GM12878 (cell line): ENCODE measurements around the gene ARHGDIA. TPM values are rescaled to one million over a fixed set of nuclear protein-coding genes. Genes with fewer than 3 reads are reported as not detected.

Experiments
- ATAC-seq: fragments of 200-7000 bp; cut with Tn5 transposase; 3 replicates; pipeline ENCODE4 v1.9.1; 2020; ENCODE audit warnings: mild to moderate bottlenecking, moderate library complexity
- BruUV-seq: library from RNA; stranded (reverse); fragments of 400-500 nt; replicated peaks from 2 replicates; lab custom pipeline; 2021; lab: Mats Ljungman, UMichigan
- CTCF ChIA-PET: fragments of 300-600 bp; sonication (Branson Sonifier 250); formaldehyde crosslinking; extraction: SDS; loops from one replicate; lab custom pipeline; 2021; ENCODE audit warnings: inconsistent platforms; lab: Yijun Ruan, JAX
- POLR2A ChIA-PET: fragments of 350-600 bp; formaldehyde crosslinking; extraction: SDS; loops from one replicate; lab custom pipeline; 2021; ENCODE audit warnings: inconsistent platforms; lab: Charles Lee
- RAD21 ChIA-PET: fragments of 300-600 bp; sonication (Branson Sonifier 250); formaldehyde crosslinking; loops from one replicate; lab custom pipeline; 2023; ENCODE audit warnings: antibody characterized with exemption; ENCODE audit not compliant: unreplicated experiment; lab: Charles Lee
- SMC1A ChIA-PET: fragments of 300-600 bp; sonication (Branson Sonifier 250); formaldehyde crosslinking; loops from one replicate; lab custom pipeline; 2023; ENCODE audit not compliant: unreplicated experiment, uncharacterized antibody; lab: Charles Lee
- DNase-seq: peaks from one replicate; pipeline ENCODE4 v3.0.0-alpha.2; 2011; ENCODE audit warnings: low read depth, low spot score
- FAIRE-seq: peaks from 3 replicates; lab custom pipeline; 2011; peaks lifted over from hg19 to GRCh38; lab: Jason Lieb, UNC
- H2AFZ ChIP-seq: 2 replicates; pipeline ENCODE4 v1.6.0; 2011; ENCODE audit warnings: low read depth, low read length, control low read depth; ENCODE audit not compliant: control insufficient read depth
- H3K27ac ChIP-seq: 2 replicates; pipeline ENCODE4 v1.5.1; 2011; ENCODE audit warnings: control low read depth; ENCODE audit not compliant: control insufficient read depth, insufficient read depth
- H3K27me3 ChIP-seq, 2 experiments: replicated peaks in 1 of 2; 2 replicates each; pipeline versions ENCODE4 v1.6.0 to v1.6.1; 2011; ENCODE audit warnings: low read length in 1 of 2; ENCODE audit not compliant: control insufficient read depth in 2 of 2, insufficient read depth in 2 of 2
- H3K36me3 ChIP-seq, 2 experiments: 2 replicates each; pipeline ENCODE4 v1.5.1; 2011; ENCODE audit warnings: low read length in 1 of 2; ENCODE audit not compliant: control insufficient read depth in 2 of 2, insufficient read depth in 2 of 2
- H3K4me1 ChIP-seq: 2 replicates; pipeline ENCODE4 v1.6.1; 2011; ENCODE audit warnings: mild to moderate bottlenecking, low read length, moderate library complexity, mixed read lengths; ENCODE audit not compliant: control insufficient read depth, insufficient read depth
- H3K4me2 ChIP-seq: 2 replicates; pipeline ENCODE4 v1.6.0; 2011; ENCODE audit warnings: control low read depth; ENCODE audit not compliant: control insufficient read depth, insufficient read depth
- H3K4me3 ChIP-seq: fragments of 200-600 bp; sonication (generic); 2 replicates; pipeline ENCODE4 v1.5.1; 2016
- H3K79me2 ChIP-seq: 2 replicates; pipeline ENCODE4 v1.6.0; 2011; ENCODE audit warnings: low read length; ENCODE audit not compliant: control insufficient read depth, insufficient read depth
- H3K9ac ChIP-seq: 2 replicates; pipeline ENCODE4 v1.8.0; 2011; ENCODE audit warnings: low read length, control low read depth, mixed read lengths; ENCODE audit not compliant: control insufficient read depth, insufficient read depth
- H3K9me3 ChIP-seq: replicated peaks from 3 replicates; pipeline ENCODE4 v1.5.1; 2011; ENCODE audit warnings: mild to moderate bottlenecking, low read length; ENCODE audit not compliant: control insufficient read depth, insufficient read depth
- H4K20me1 ChIP-seq: 2 replicates; pipeline ENCODE4 v1.6.0; 2011; ENCODE audit not compliant: control insufficient read depth, insufficient read depth
- ATF7 ChIP-seq: fragments of 450-650 bp; IDR thresholded peaks from 2 replicates; pipeline ENCODE4 v1.6.1; 2016; ENCODE audit warnings: low read depth, mild to moderate bottlenecking
- BCL3 ChIP-seq: IDR thresholded peaks from 2 replicates; pipeline ENCODE4 v1.6.1; 2011; ENCODE audit warnings: borderline replicate concordance, low read depth, mild to moderate bottlenecking, moderate library complexity, low read length; ENCODE audit not compliant: insufficient read depth, poor library complexity, severe bottlenecking
- E2F8 ChIP-seq: fragments of 450-650 bp; IDR thresholded peaks from 2 replicates; pipeline ENCODE4 v1.6.1; 2018; ENCODE audit warnings: mild to moderate bottlenecking, low read depth, moderate library complexity; ENCODE audit not compliant: partially characterized antibody
- HDAC2 ChIP-seq: fragments of 200-600 bp; sonication (generic); IDR thresholded peaks from 2 replicates; pipeline ENCODE4 v1.6.1; 2017
- JUND ChIP-seq: IDR thresholded peaks from 2 replicates; pipeline ENCODE4 v1.6.1; 2012; ENCODE audit warnings: low read depth, mild to moderate bottlenecking, low read length, improper control_type of control experiment, moderate library complexity
- KAT2A ChIP-seq: conservative IDR thresholded peaks from 2 replicates; pipeline ENCODE4 v1.6.1; 2011; ENCODE audit warnings: low read depth, low read length; ENCODE audit not compliant: control insufficient read depth
- MXI1 ChIP-seq: fragments of 150-350 bp; IDR thresholded peaks from 2 replicates; pipeline ENCODE4 v1.6.1; 2011; ENCODE audit warnings: low read depth, mild to moderate bottlenecking, inconsistent platforms, low read length, improper control_type of control experiment
- RELB ChIP-seq: fragments of 450-650 bp; IDR thresholded peaks from 2 replicates; pipeline ENCODE4 v1.6.1; 2017; ENCODE audit warnings: low read depth, mild to moderate bottlenecking, moderate library complexity
- TBL1XR1 ChIP-seq: IDR thresholded peaks from 2 replicates; pipeline ENCODE4 v1.6.1; 2012; ENCODE audit warnings: low read depth, low read length, improper control_type of control experiment
- USF1 ChIP-seq: IDR thresholded peaks from 2 replicates; pipeline ENCODE4 v1.6.1; 2011; ENCODE audit warnings: borderline replicate concordance, low read depth, mild to moderate bottlenecking, moderate library complexity, mixed read lengths, low read length; ENCODE audit not compliant: insufficient read depth; ENCODE audit errors: extremely low read length
- YBX1 ChIP-seq: fragments of 450-650 bp; IDR thresholded peaks from 2 replicates; pipeline ENCODE4 v1.6.1; 2016; ENCODE audit warnings: antibody characterized with exemption
- ZBTB4 ChIP-seq: fragments of 450-650 bp; formaldehyde crosslinking; IDR thresholded peaks from 2 replicates; pipeline ENCODE4 v1.4.0; 2022; ENCODE audit warnings: mild to moderate bottlenecking, moderate library complexity
- ZNF24 ChIP-seq: fragments of 450-650 bp; IDR thresholded peaks from 2 replicates; pipeline ENCODE4 v1.6.1; 2017; ENCODE audit warnings: antibody characterized with exemption, mild to moderate bottlenecking
- ZNF274 ChIP-seq: IDR thresholded peaks from one replicate; pipeline ENCODE4 v1.8.0; 2011; ENCODE audit not compliant: insufficient read length, insufficient read depth
- WGBS: methylation state at CpG from one replicate; pipeline ENCODE4 v1.1.6; 2016; ENCODE audit warnings: low lambda C conversion rate; ENCODE audit not compliant: insufficient replicate concordance, insufficient coverage; ENCODE audit errors: missing lambda C conversion rate; 5-methylcytosine and 5-hydroxymethylcytosine counted together
- in situ Hi-C: fragments of 300-500 bp; cut with MboI; formaldehyde crosslinking; loops from 9 replicates; pipeline ENCODE4 v1.14.3; 2018; ENCODE audit warnings: mixed read lengths
- intact Hi-C: fragments of 100-400 bp; cut with micrococcal nuclease; formaldehyde crosslinking; loops from one replicate; pipeline ENCODE4 v1.14.2; 2022; ENCODE audit not compliant: unreplicated experiment
- polyA plus RNA-seq, 11 experiments: library from polyadenylated mRNA; depleted of rRNA in 4 of 11; unstranded in 6 of 11; stranded (reverse) in 5 of 11; fragments of >200 nt; fragmentation: Nextera tagmentation in 4 of 11; fragmentation: Illumina TruSeq in 1 of 11; extraction: Ambion mirVana in 4 of 11; extraction: Trizol in 1 of 11; gene quantifications; 1 replicate in 1 of 11; 2 replicates in 10 of 11; pipeline versions ENCODE4 v1.2.1 to v1.2.3, GENCODE V29; 2011 to 2016; ENCODE audit warnings: inconsistent platforms in 2 of 11, missing spikeins in 2 of 11, low read depth in 1 of 11
- total RNA-seq, 4 experiments: library from RNA; depleted of rRNA in 3 of 4; stranded (reverse); fragments of >200 nt in 3 of 4; fragmentation: Illumina TruSeq in 1 of 4; extraction: Trizol in 1 of 4; gene quantifications; 2 replicates each; pipeline versions ENCODE4 v1.2.1 to v1.2.3, GENCODE V29; 2013 to 2021

ARHGDIA gene
- total and polyA plus RNA-seq, 10 of the 15 experiments (the other 5 are each of a cell fraction or from before 2014, with no cell fraction given): 17.9 to 552 (median 169) TPM

- FAIRE-seq (no peak), DNase-seq (no peak), ATAC-seq (no peak)
- Histone ChIP-seq H2AFZ (no peak overlapping the region), H3K4me1 (peaks cover 5% of the 10 kb centered on the region; the same call in 1 of the 2 replicates), H3K27ac (no peak overlapping the region), H3K27me3 (no peaks in the 10 kb centered on the region; a peak in 1 of 4 replicates), H3K36me3 (peaks cover 0 to 2% of the 10 kb centered on the region in 2 experiments; a peak in 3 of 4 replicates), H4K20me1 (no peaks in the 10 kb centered on the region), H3K4me2 (no peak overlapping the region), H3K79me2 (peaks cover 9% of the 10 kb centered on the region), H3K9me3 (no peaks in the 10 kb centered on the region), H3K4me3 (no peak overlapping the region), H3K9ac (no peak overlapping the region)
- ChIA-PET RAD21 (no interaction called here), CTCF (no interaction called here), SMC1A (no interaction called here), POLR2A (interaction anchor here (0.6 kb wide), 1 partner anchor 18 kb away, joined by 3 read pairs; no protein-coding TSS in a partner anchor)
- no TSS peak for BruUV-seq
- intact Hi-C loops (no loop called here), in situ Hi-C loops (no loop called here)
- 92% methylated on average over 16 of the region's 16 CpGs for WGBS
- TF ChIP-seq BCL3 (no peak), ZBTB4 (CRISPR knock-in tag) (no peak), YBX1 (no peak), ATF7 (no peak), RELB (no peak), HDAC2 (no peak), ZNF24 (no peak), TBL1XR1 (no peak), JUND (no peak), MXI1 (no peak), E2F8 (no peak), KAT2A (no peak), USF1 (no peak), ZNF274 (no peak)
These were observed 34.3 kb upstream of the ARHGDIA start for GRCh38 chr17:81905424-81905875.
